Hippocampal formation (tissue), 2 donors: ENCODE measurements around the gene SRRM1.
"Not testable (repeated sequence)": the region's sequence is repeated elsewhere in the genome, so short reads cannot be mapped to it uniquely, and the experiment has no call there.

Experiments used
- DNase-seq, 2 donors: peaks; one replicate each; lab custom pipeline; 2025; lab: John Stamatoyannopoulos, UW

Gene SRRM1

DNA sequence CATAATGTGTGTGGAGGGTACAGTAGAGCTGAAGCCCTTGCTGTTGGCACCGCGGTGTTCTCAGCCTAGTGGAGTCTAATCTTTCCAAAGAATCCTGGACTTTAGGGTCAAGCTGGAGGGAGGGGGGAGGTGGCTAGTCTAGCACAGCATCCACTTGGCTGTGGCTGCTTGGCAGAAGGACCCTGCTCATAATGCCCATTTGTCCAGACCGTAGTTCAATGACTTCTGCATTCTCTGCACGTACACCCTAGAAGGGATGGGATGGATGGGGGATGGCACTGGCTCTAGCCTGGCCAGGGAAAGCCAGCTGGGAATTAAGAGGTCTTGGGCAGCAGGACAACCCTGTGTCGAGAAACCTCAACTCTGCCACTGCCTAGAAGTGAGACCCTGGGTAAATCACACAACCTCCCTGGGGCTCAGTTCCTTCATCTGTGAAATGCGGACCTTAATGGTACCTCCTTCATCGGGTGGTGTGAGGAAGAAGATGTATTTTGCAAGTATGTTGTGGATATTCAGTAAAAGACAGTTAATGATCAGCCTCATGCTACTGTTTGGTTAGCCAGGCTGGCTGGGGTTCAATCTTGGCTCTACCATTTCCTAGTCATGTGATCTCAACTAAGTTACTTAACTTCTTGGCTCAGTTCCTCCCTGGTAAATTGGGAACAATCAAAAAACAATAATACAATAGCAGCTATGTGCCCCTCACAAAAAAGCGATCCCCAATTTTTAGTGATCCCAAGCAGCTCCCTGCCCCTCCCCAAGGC is 75.0 kb downstream of the SRRM1 start:
- DNase-seq, result peak; percentile 88 to 97

DNA sequence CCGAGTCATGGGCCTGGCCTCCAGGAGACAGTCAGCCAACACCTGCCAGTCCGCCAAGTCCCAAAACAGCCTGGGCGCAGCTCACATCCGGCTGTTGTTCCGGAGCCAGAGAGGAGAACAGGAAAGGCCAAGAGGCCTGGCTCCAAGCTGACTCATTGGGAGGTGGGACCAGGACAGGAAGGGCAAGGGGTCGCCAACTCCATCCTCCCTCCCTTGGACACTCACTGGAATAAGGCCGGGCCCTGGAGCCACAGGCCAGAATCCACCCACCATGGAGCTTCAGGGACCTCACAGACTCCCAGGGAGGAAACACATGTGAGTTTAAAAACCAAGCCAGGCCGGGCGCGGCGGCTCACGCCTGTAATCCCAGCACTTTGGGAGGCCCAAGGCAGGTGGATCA is 77.0 kb downstream of the SRRM1 start:
- DNase-seq, result no peak

DNA sequence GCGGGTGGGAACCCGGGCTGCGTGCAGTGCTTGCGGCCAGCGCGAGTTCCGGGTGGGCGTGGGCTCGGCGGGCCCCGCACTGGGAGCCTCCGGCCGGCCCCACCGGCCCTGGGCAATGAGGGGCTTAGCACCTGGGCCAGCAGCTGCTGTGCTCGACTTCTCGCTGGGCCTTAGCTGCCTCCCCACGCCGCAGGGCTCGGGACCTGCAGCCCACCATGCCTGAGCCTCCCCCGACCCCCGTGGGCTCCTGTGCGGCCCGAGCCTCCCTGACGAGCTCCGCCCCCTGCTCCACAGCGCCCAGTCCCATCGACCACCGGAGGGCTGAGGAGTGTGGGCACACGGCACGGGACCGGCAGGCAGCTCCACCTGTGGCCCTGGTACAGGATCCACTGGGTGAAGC is 78.4 kb downstream of the SRRM1 start:
- DNase-seq, result no peak

DNA sequence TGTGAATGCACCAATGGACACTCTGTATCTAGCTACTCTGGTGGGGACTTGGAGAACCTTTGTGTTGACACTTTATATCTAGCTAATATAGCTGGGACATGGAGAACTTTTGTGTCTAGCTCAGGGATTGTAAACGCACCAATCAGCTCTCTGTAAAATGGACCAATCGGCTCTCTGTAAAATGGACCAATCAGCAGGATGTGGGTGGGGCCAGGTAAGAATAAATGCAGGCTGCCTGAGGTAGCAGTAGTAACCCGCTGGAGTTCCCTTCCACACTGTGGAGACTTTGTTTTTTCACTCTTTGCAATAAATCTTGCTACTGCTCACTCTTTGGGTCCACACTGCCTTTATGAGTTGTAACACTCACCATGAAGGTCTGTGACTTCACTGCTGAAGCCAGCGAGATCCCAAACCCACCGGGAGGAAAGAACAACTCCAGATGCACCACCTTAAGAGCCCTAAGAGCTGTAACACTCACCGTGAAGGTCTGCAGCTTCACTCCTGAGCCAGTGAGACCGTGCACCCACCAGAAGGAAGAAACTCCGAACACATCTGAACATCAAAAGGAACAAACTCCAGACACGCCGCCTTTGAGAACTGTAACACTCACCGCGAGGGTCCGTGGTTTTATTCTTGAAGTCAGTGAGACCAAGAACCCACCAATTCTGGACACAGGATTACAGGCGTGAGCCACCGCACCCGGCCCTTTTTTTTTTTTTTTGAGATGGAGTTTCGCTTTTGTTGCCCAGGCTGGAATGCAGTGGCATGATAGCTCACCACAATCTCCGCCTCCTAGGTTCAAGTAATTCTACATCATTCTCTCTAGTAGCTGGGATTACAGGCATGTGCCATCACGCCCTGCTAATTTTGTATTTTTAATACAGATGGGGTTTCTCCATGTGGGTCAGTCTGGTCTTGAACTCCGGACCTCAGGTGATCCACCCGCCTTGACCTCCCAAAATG is 79.3 kb downstream of the SRRM1 start:
- DNase-seq, result not testable (repeated sequence)
